Measurements from ENCODE around the gene GSTT4. TPM values are rescaled to one million over a fixed set of nuclear protein-coding genes. Genes with fewer than 3 reads are reported as not detected.

Gene GSTT4
- total RNA-seq, 3 donors from 2014 or later: not detected

DNA sequence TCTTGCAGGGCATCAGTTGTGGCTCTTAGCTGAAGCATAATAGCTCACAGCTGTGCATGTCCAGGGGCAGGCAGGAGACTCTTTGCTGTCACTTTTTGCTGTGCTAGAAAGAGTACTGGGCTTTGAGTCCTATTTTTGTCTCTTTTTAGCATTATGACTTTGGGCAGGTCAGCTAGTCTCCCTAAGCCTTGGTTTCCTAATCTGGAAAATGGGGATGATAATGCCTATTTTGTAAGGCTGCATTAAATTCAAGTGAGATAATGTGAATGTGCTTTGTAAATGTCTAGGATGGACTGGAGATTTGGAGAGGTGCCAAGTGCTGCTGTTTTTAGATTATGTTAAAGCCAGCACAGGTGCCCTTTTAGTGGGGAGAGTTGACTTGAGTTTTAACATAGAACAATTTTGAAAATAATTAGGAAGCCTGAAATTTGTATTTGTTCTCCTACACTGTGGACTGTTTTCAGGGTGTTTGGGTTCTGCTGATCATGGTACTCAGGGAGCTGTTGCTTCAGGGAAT, 25.0 kb upstream of the GSTT4 start:
- Mint-ChIP-seq H3K36me3 (ENCODE audit: insufficient read depth) (peaks cover 9% of the 10 kb centered on the region), H3K4me1 (ENCODE audit: low read depth) (peaks cover 30% of the 10 kb centered on the region), H3K4me3 (no peak overlapping the region), H3K9me3 (no peaks in the 10 kb centered on the region), H3K27me3 (ENCODE audit: low read depth) (no peaks in the 10 kb centered on the region)
- DNase-seq: no peak
- no peak for ATAC-seq

DNA sequence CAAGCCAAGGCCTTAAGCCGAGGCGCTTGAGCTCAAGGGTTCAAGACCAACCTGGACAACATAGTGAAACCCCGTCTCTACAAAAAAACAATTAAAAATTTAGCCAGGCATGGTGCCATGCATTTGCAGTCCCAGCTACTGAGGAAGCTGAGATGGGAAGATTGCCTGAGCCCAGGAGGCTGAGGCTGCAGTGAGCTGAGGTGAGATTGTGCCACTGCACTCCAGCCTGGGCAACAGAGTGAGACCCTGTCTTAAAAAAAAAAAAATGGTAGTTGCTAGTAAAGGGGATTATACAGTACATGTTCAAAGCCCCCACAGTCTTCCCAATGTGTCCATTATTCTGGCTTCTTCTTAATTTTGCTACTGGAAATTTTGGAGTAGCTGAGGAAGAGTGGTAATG, 24.1 kb upstream of the GSTT4 start:
- Mint-ChIP-seq H3K36me3 (ENCODE audit: insufficient read depth) (peaks cover 18% of the 10 kb centered on the region), H3K27me3 (ENCODE audit: low read depth) (no peaks in the 10 kb centered on the region), H3K4me3 (no peak overlapping the region), H3K9me3 (no peaks in the 10 kb centered on the region), H3K4me1 (ENCODE audit: low read depth) (peaks cover 39% of the 10 kb centered on the region)
- DNase-seq (no peak), ATAC-seq (no peak)

DNA sequence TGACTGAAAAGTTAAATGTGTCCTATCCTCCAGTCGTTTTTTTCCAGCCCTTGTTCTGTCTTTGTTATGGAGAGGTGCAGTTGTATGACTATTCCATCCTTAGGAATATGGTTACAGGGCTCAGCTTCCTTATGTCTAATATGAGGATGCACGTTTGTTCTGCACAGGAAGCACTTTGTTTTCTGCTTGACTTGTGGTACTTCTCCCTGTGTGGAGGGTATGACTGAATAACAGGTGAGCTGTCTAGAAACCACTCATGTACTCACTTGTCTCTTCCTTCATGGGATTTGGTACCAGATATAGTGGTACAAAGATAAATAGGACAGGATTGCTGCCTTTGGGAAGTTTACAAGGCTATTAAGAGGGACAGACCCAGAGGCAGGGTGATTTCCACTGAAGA, 23.3 kb upstream of the GSTT4 start:
- Mint-ChIP-seq H3K36me3 (ENCODE audit: insufficient read depth) (peaks cover 18% of the 10 kb centered on the region), H3K27me3 (ENCODE audit: low read depth) (no peaks in the 10 kb centered on the region), H3K9me3 (no peaks in the 10 kb centered on the region), H3K4me3 (no peak overlapping the region), H3K4me1 (ENCODE audit: low read depth) (peaks cover 45% of the 10 kb centered on the region)
- no peak for ATAC-seq
- DNase-seq: no peak

DNA sequence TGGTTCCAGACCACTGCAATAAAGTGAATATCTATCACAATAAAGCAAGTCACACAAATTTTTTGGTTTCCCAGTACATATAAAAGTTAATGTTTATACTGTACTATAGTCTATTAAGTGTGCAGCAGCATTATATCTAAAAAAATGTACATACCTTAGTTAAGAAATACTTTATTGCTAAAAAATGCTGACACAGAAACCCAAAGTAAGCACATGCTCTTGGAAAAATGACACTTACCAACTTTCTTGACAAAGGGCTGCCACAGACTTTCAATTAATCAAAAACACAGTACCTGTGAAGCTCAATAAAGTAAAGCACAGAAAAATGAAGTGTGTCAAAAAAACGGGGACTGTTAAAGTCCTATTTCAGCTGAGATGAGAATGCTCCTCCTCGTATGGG, 22.7 kb upstream of the GSTT4 start:
- Mint-ChIP-seq H3K4me3 (no peak overlapping the region), H3K9me3 (no peaks in the 10 kb centered on the region), H3K4me1 (ENCODE audit: low read depth) (peaks cover 50% of the 10 kb centered on the region), H3K27me3 (ENCODE audit: low read depth) (no peaks in the 10 kb centered on the region), H3K36me3 (ENCODE audit: insufficient read depth) (peaks cover 19% of the 10 kb centered on the region)
- DNase-seq: no peak
- no peak for ATAC-seq

DNA sequence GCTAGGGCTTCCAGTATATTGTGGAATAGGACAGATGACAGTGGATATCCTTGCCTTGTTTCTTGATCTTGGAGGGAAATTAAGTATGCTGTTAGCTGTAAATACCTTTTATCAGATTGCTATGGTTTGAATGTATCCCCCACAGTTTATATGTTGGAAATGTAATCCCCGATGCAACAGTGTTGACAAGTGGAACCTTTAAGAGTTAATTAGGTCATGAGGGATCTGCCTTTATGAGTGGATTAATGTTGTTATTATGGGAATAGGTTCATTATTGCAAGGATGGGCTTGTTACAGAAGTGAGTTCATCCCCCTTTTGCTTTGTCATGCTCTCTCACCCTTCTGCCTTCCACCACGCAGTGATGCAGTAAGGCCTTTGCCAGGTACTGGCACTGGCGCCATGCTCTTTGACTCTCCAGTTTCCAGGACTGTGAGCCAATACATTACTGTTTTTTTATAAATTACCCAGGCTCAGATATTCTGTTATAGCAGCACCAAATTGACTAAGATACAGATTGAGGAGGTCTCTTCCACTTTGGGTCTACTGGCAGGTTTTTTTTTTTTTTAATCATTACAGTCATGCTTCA, 22.2 kb upstream of the GSTT4 start:
- ATAC-seq (no peak), DNase-seq (no peak)
- H3K27me3 Mint-ChIP-seq (ENCODE audit: low read depth): no peaks in the 10 kb centered on the region
- H3K4me1 Mint-ChIP-seq (ENCODE audit: low read depth): peaks cover 55% of the 10 kb centered on the region
- no peaks in the 10 kb centered on the region for H3K9me3 Mint-ChIP-seq
- H3K36me3 Mint-ChIP-seq (ENCODE audit: insufficient read depth): peaks cover 20% of the 10 kb centered on the region
- no peak overlapping the region for H3K4me3 Mint-ChIP-seq

DNA sequence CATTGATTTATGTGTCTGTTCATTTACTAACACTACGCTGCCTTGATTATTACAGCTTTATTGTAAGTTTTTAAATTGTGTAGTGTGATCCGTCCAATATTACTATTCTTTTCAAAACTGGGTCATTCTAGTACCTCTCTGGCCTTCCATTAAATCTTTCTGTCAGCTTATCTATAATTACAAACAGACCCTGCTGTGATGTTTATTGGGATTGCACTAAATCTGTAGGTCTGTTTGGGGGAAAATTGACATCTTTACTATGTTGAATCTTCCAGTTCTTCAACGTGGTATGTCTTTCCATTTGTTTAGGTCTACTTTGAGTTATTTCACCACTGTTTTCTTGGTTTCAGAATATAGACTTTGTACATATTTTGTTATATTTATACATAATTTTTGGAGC, 21.5 kb upstream of the GSTT4 start:
- H3K36me3 Mint-ChIP-seq (ENCODE audit: insufficient read depth): peaks cover 17% of the 10 kb centered on the region
- ATAC-seq (no peak), DNase-seq (no peak)

DNA sequence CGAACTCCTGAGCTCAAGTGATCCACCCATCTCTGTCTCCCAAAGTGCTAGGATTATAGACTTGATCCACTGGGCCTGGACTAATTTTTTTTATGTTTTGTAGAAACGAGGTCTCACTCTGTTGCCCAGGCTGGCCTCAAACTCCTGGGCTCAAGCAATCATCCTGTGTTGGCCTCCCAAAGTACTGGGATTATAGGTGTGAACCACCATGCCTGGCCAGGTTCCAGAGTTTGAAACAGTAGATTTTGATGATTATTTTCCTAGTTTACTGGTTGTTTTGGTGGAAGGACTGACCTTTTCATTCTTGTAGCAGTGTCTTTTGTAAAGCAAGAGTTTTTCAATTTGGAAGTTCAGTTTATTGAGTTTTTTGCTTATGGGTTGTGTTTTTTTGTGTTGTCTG, 20.8 kb upstream of the GSTT4 start:
- DNase-seq (no peak), ATAC-seq (no peak)
- no peaks in the 10 kb centered on the region for H3K9me3 Mint-ChIP-seq
- H3K27me3 Mint-ChIP-seq (ENCODE audit: low read depth): no peaks in the 10 kb centered on the region
- peaks cover 17% of the 10 kb centered on the region for H3K36me3 Mint-ChIP-seq (ENCODE audit: insufficient read depth)
- peaks cover 53% of the 10 kb centered on the region for H3K4me1 Mint-ChIP-seq (ENCODE audit: low read depth)
- H3K4me3 Mint-ChIP-seq: no peak overlapping the region

More for the DNA sequence above, 21.5 kb upstream of the GSTT4 start:
- H3K4me1 Mint-ChIP-seq (ENCODE audit: low read depth): peaks cover 55% of the 10 kb centered on the region
- H3K4me3 Mint-ChIP-seq: no peak overlapping the region
- no peaks in the 10 kb centered on the region for H3K9me3 Mint-ChIP-seq
- no peaks in the 10 kb centered on the region for H3K27me3 Mint-ChIP-seq (ENCODE audit: low read depth)

DNA sequence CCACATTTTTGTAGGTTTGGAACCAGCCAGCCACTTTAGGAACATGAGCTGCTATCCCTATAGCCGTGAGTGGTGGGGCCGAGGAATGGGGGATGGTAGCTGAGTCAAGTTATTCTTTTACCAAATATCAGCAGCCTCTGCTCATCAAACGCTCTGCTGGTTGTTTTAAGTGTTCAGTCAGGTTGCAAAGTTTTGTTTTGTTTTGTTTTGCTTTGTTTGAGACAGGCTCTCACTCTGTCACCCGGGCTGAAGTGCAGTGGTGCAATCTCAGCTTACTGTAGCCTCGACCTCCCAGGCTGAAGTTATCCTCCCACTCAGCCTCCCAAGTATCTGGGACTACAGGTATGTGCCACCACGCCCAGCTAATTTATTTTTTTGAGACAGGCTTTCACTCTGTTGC, 20.2 kb upstream of the GSTT4 start:
- Mint-ChIP-seq H3K27me3 (ENCODE audit: low read depth) (no peaks in the 10 kb centered on the region), H3K9me3 (no peaks in the 10 kb centered on the region), H3K36me3 (ENCODE audit: insufficient read depth) (peaks cover 16% of the 10 kb centered on the region), H3K4me1 (ENCODE audit: low read depth) (peaks cover 55% of the 10 kb centered on the region), H3K4me3 (no peak overlapping the region)
- ATAC-seq (no peak), DNase-seq (no peak)

DNA sequence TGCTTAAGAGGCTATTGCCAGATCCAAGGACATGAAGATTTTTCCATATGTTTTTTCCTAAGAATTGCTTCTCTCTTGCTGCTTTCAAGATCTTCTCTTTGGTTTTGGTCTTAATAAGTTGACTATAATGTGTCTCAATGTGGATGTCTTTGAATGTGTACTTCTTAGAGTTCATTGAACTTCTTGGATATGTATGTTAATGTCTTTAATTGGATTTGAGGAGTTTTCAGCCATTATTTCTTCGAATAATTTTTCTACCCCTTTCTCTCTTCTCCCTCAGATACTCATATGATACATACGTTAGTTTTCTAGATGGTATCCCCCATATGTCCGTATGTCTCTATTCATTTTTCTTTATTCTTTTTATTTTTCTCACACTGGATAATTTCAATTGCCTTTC, 19.1 kb upstream of the GSTT4 start:
- Mint-ChIP-seq H3K36me3 (ENCODE audit: insufficient read depth) (peaks cover 16% of the 10 kb centered on the region), H3K4me3 (no peak overlapping the region), H3K27me3 (ENCODE audit: low read depth) (no peaks in the 10 kb centered on the region), H3K9me3 (no peaks in the 10 kb centered on the region), H3K4me1 (ENCODE audit: low read depth) (peaks cover 52% of the 10 kb centered on the region)
- no peak for DNase-seq
- no peak for ATAC-seq

DNA sequence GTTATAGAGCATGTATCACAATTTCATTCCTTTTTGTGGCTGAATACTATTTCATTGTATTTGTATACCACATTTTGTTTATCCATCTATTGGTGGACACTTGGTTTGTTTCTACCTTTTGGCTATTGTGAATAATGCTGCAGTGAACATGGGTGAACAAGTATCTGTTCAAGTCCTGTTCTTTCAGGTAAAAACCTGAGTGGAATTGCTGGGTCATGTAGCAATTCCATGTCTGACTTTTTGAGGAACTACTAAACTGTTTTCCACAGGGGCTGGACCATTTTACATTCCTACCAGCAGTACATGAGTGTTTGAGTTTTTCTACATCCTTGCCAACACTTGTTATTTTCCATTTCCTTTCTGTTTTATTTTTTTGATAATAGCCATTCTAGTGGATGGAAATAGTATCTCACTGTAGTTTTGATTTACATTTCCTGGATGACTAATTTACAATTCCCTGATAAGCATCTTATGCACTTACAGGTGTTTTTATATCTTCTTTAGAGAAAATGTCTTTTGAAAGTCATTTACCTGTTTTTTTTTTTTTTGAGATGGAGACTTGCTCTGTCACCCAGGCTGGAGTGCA, 18.0 kb upstream of the GSTT4 start:
- Mint-ChIP-seq H3K4me1 (ENCODE audit: low read depth) (peaks cover 47% of the 10 kb centered on the region), H3K4me3 (no peak overlapping the region), H3K9me3 (no peaks in the 10 kb centered on the region), H3K27me3 (ENCODE audit: low read depth) (no peaks in the 10 kb centered on the region), H3K36me3 (ENCODE audit: insufficient read depth) (peaks cover 19% of the 10 kb centered on the region)
- ATAC-seq (peak; percentile 50 to 63), DNase-seq (no peak)

DNA sequence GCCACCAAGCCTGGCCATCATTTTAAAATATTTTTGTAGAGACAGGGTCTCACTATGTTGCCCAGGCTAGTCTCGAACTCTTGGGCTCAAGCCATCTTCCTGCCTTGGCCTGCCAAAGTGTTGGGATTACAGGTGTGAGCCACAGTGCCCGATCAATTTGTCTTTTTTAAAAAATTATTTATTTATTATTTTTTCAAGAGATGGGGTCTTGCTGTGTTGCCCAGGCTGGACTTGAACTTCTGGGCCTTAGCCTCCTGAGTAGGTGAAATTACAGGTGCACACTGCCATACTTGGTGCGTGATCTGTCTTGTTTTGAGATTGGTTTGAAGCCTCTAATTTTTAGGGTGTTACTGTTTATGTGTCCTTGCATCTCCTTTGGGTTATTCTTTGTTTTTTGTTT, 16.1 kb upstream of the GSTT4 start:
- Mint-ChIP-seq H3K36me3 (ENCODE audit: insufficient read depth) (peaks cover 20% of the 10 kb centered on the region), H3K4me1 (ENCODE audit: low read depth) (peaks cover 42% of the 10 kb centered on the region)
- ATAC-seq: no peak

DNA sequence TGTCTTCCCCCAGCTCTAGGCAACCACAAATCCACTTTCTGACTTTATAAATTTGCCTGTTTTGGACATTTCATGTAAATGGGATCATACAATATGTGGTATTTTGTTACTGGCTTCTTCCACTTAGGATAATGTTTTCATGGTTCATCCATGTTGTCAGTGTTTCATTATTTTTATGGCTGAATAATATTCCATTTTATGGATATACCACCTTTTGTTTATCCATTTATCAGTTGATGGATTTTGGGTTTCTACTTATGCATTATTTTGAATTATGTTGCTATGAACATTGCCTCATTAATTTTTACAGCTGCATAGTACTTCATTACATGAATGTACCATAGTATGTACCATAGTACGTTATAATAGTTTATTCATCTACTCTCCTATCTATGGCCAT, 10.9 kb upstream of the GSTT4 start:
- no peaks in the 10 kb centered on the region for H3K27me3 Mint-ChIP-seq (ENCODE audit: low read depth)
- DNase-seq: no peak
- H3K4me3 Mint-ChIP-seq: no peak overlapping the region
- H3K9me3 Mint-ChIP-seq: peaks cover 7% of the 10 kb centered on the region
- peaks cover 29% of the 10 kb centered on the region for H3K4me1 Mint-ChIP-seq (ENCODE audit: low read depth)
- H3K36me3 Mint-ChIP-seq (ENCODE audit: insufficient read depth): peaks cover 13% of the 10 kb centered on the region
- no peak for ATAC-seq

More for the DNA sequence above, 16.1 kb upstream of the GSTT4 start:
- no peak for DNase-seq
- Mint-ChIP-seq H3K27me3 (ENCODE audit: low read depth) (no peaks in the 10 kb centered on the region), H3K4me3 (no peak overlapping the region), H3K9me3 (peaks cover 3% of the 10 kb centered on the region)

DNA sequence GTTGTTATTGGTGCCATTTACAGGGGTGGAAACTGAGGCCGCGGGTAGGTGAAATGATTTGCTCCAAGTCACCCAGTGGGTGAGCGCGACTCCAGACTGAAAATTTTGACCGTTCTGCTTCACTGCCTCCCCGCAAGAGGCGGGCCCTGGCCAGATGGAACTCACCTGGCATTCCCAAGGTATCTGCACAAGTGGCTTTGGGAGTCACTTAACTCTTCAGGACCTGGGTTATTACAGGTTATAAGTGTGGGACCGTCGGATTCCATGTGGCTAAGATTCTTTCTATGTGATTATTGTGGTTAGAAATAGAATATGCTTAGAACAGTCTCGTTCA, 6.4 kb upstream of the GSTT4 start:
- ATAC-seq (no peak), DNase-seq (no peak)
- peaks cover 23% of the 10 kb centered on the region for H3K4me1 Mint-ChIP-seq (ENCODE audit: low read depth)
- H3K36me3 Mint-ChIP-seq (ENCODE audit: insufficient read depth): peaks cover 3% of the 10 kb centered on the region
- H3K27me3 Mint-ChIP-seq (ENCODE audit: low read depth): no peaks in the 10 kb centered on the region
- H3K4me3 Mint-ChIP-seq: peak overlapping the region; percentile 96
- H3K9me3 Mint-ChIP-seq: peaks cover 7% of the 10 kb centered on the region

DNA sequence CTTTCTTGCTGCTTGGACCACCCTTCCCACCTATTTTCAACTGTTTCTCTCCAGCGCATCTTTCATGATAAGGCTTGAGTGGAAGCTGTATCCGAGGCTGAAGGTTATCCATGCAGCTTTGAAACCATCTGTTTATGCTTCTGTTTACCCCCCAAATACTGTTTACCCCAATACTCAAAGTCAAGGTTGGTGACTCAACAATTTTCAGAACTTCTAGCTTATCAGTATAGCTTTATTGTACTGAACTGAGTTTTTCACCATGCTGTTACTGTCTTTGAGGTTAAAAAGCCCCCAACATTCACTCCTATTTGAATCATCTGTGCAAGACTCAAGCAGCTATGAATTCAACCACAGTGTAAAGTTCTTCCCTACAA, 4.8 kb upstream of the GSTT4 start:
- Mint-ChIP-seq H3K4me1 (ENCODE audit: low read depth) (peaks cover 20% of the 10 kb centered on the region), H3K36me3 (ENCODE audit: insufficient read depth) (no peaks in the 10 kb centered on the region), H3K9me3 (no peaks in the 10 kb centered on the region), H3K4me3 (peak overlapping the region; percentile 46), H3K27me3 (ENCODE audit: low read depth) (no peaks in the 10 kb centered on the region)
- no peak for ATAC-seq
- no peak for DNase-seq

DNA sequence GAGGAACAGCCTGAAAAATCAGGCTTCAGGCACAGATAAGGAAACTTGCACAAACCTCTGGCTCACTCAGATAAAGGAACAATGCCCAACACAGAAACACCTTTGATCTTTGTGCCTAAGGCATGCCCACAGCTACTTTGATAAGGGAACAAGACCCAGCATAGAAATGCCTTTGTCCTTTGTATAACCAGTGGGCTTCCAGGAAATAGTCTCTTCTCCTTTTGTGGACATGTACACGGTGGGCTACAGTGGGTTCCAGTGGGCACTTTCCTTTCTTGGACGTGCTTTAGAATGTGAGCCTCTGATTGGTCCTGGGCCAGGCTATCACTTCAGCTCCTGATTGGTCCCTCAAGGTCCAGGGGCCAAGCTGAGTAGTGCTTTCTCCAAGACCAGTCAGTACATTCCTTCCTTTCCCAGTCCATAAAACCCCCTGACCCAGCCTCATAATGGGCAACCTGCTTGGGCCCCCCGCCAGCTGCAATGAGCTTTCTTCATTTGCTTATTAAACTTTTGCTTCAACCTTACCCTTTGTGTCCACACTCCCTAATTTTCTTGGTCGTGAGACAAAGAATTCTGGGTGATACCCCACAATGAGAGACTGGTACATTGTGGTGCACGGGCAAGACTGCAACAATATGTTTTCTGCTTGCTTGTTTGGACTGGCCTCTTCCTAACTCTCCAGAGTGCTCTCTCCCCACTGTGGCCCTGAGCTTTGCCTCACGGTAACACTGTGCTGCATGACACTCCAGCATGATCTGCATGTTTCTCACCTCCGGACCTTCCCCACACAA, 4.2 kb upstream of the GSTT4 start:
- no peaks in the 10 kb centered on the region for H3K36me3 Mint-ChIP-seq (ENCODE audit: insufficient read depth)
- peaks cover 20% of the 10 kb centered on the region for H3K4me1 Mint-ChIP-seq (ENCODE audit: low read depth)
- H3K9me3 Mint-ChIP-seq: no peaks in the 10 kb centered on the region
- no peak for ATAC-seq
- no peak for DNase-seq
- H3K4me3 Mint-ChIP-seq: no peak overlapping the region
- H3K27me3 Mint-ChIP-seq (ENCODE audit: low read depth): no peaks in the 10 kb centered on the region

All from activated T-cell treated with anti-CD3 and anti-CD28 coated beads, Interleukin-2, amount 50 U/mL, for 4 hours (primary cell).